GM15510 (cell line): ENCODE results near the gene ATG4A.

Experiments used
- POLR2A ChIP-seq: IDR thresholded peaks from 3 replicates; pipeline ENCODE4 v1.6.1; 2011; ENCODE audit warnings: borderline replicate concordance; ENCODE audit not compliant: insufficient read length; ENCODE audit errors: extremely low read depth

The ATG4A gene

DNA sequence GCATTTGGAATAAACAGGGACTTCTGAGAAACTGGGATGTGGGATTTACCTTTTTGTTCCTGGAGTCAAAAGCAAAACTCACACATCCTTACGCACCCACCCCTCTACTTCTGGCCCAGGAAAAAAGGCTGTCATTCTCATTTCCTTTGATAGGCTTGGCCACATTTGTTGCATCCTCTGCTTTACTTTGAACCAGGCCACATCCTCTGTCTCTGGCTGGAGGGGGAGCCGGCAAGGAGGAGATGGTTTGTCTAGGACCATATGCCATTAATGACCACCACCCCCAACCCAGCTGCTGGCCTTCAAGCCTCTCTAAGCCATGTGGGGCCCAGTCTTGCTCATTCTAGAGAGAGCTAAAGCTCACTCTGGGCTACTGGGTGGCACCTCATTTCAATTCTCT is 64.5 kb downstream of the ATG4A start:
- TF ChIP-seq POLR2A: no peak

DNA sequence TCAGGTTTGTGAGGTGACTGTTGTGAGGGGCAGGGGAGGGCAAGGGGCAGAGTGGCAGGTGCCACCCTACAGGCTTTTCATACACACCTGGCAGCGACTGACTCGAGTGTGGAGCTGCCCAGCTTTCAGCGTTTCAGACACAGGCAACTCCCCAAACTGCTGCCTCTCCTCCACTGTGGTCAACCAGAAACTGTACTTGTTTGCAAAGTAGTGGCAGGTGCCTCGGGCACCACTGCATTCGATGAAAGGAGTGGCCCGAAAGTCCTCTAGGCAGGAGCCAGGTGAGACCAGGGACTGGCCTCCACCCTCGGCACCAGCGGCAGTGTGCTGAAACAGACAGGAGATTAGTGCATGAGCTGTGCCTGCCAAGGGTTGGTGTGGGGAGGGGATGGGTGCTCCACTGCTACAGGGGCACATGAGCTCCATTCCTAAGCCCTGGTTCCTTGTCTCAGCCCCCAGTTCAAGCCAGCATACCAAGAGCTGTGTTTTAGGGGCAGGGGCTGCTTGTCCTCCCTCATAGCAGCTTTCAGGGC is 65.4 kb downstream of the ATG4A start:
- TF ChIP-seq POLR2A: no peak

DNA sequence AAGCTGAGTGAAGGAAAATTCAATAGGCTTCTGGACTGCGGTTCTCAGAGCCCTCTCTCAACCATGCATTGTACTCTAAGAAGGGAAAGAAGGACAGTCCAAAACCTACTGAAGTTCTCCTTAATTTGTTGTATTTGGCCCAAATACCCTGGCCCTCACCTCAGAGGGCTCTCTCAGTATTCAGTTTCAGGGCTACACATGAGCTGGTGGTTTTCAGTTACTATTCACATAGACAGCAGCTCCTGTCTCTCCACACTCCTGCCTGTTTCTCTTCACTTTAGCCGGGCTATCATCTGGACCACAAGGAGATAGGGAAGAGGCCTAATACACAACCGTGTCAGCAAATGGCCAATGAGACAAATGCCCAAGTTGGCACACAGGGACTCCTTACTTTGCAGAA is 66.0 kb downstream of the ATG4A start:
- TF ChIP-seq POLR2A: no peak

DNA sequence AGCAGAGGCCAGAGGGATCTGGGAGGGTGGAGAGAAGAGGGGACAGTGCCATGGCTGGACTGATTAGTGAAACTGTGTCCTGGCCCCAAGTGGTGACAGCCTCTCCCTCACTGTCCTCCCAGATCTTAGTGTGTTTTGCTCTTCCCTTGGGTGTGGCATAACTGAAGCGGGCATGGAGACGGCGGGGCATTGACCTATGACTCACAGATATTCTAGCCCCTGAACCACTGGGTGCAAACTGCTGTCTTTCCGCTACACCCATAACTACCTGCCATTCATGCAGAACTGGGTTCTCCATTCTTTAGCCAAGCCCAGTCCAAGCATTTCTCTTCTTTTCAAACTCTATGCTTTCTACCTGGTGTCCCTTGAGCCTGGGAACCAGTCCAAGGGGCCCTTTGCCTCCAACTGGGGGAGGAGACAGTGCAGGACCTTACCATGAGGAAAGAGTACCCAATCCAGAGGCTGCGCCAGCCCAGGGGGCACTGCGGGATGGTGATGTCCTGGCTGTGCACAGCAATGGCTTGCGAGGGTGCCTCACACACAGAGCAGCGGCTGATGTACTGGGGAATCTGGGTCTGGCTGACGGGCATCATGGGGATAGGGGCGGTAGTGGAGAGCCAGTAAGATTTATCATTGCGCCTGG is 67.6 kb downstream of the ATG4A start:
- no peak for TF ChIP-seq POLR2A

DNA sequence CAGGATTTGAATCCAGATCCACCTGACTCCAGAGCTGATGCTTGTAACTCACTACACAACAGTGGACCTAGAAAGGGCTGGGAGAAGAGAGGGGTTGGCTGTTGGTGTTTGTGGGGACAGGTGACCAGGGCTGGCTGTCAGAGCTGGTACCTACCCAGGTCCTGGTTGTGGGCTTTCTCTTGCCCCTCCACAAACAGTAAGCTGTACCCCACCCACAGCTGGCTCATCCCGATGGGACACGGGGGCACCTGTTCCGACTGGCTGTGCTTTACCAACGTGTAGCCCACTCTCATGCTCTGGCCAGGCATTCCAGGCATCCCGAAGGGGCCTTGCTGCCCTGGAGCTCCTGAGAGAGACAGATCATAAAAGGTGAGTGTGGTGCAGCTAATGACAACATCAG is 68.7 kb downstream of the ATG4A start:
- TF ChIP-seq POLR2A: no peak

DNA sequence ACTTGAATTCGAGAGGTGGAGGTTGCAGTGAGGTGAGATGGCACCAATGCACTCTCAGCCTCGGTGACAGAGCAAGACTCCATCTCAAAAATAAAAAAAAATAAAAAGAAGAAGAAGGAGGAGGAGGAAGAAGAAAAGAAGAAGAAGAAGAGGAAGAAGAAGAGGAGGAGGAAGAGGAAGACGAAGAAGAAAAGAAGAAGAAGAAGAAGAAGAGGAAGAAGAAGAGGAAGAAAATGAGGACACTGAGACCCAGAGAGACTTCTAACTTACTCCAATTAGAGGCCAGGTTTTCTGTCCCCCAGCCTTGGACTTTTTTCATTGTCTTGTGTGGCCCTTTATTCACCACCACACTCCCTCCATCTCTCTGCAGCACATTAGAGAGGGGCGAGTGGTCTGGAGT is 70.7 kb downstream of the ATG4A start:
- no peak for TF ChIP-seq POLR2A

DNA sequence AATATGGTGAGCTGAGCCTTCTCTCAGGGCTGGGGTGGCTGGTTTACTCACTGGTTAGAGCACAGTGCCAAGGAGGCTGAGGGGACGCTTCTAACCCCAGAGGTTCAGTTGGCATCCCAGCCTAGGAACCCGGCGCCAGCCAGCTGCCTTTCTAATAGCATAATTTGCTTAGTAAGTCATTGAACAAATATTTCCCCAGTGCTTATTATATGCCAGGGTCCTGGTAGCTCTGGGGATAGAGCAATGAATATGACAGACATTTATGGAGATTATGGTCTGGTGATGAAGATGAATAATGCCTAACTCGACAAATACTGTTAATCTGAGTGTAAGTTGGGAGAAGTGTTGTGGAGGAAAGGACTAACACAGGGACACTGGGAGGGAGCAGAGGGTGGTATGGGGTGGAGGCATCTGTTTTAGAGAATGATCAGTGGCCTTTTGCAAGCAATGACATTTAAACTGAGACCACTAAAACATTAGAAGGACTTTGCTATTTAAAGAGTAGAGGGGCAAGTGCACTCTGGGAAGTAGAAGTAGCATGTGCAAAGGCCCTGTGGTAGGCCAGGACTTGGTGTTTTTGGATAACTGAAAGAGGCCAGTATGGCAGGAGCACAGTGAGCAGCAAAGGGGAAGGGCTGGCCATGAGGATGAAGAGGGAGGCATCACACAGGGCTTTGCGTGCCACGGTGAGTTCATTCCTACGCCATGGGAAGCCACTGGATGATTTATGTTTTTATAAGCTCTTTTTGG is 71.9 kb downstream of the ATG4A start:
- TF ChIP-seq POLR2A: no peak

DNA sequence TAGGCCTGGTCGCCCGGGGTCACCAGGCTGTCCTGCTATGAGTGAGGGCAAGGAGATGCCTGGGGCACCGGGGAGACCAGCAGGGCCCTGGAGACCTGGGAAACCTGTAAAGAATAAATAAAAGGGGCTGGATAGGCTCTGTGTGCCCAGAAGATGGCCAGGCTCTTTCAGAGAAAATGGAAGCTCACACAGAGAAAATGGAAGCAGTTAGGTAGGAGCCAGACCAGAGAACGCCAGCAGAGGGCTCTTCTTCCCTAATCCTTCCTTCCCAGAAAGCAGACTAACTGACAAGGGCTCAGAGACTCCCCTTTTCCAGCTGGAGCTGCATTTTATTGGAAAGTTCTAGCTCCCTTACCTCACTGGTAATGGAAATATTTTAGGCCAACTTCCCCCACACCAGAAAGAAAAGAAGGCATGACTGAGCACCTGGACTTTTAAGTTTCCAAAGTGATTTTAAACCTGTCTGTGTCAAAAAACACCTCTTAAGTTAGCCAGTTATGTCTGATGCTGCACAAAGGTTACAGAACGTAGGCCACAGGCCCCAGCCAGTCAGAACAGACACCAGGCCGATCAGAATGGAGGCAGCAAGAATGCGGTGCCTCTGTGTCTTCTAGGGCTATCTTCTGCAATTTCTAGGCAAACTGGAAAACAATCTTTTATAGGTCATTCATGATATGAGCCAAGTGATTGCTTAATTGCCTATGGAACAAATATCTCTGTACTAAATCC is 74.0 kb downstream of the ATG4A start:
- TF ChIP-seq POLR2A: no peak

DNA sequence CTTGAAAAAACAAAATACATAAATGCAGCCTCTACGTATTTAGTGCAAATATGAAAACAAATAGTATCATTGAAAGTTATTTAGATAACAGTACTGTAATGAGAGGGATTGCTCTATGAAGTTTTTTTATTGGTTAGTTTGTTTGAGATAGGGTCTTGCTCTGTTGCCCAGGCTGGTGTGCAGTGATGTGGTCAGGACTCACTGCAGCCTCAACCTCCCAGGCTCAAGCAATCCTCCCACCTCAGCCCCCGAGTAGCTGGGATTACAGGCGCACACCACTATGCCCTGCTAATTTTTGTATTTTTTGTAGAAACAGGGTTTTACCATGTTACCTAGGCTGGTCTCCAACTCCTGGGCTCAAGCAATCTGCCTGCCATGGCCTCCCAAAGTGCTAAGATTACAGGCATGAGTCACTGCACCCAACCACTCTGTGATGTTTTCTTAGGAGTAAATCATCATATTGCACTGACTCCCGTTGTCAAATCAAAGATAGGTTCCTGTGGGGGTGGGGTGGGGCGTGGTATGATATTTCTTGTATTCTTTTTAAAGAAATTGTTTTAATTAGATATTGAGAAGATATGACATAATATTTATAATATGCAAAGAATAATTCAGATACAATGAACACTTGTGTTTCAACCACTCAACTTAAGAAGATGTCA is 75.8 kb downstream of the ATG4A start:
- no peak for TF ChIP-seq POLR2A

DNA sequence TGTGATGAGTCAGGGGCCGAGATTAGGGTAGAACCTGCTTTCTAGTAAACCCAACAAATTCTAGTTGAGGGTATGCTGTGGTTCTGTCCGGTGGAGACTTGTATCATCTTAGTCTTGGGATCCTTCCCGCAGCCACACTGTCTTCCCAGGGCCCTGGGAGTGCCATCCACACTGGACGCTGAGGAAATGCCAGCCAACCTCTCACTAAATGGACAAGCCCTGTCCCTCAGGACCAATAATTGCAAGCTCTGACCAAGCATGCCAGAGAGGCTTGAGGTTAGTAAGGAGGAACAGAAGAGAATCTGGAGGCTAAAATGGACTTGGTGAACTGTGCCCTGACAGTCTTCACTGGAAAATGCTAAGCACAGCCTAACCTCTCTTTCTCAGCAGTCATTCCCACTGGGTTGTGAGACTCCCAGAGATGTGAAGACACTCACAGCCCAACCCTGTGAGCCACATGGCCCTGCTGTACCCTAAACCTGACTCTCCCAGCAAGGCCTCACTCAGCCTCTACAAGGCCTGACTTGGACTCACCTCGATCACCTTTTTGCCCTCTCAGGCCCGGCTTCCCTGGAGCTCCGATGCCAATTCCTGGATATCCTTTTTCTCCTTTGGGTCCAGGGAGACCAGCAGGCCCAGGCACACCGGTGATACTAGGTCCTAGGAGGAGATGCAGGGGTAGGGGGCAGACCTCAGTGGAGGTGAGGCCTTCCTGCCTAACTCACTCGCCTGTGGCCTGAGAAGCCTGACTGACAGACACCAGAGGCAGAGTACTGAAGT is 77.6 kb downstream of the ATG4A start:
- no peak for TF ChIP-seq POLR2A

DNA sequence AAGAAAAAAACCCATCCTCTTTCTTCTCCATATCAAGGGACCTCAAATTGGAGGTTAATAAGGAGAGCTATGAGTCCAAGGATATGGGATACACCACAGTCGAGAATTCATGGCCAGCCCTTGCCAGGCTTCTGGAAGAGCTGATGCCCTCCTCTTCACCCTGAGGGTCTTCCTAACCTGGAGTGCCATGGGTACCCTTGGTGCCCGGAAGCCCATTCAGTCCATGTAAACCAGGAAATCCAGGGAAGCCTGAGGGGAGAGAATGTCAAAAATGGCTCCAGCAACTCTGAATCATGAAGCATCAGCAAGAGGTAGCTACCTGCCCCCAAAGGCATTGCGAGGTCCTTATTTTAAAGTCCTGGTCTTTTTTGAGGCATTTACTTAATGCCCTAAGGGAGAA is 78.2 kb downstream of the ATG4A start:
- TF ChIP-seq POLR2A: no peak

DNA sequence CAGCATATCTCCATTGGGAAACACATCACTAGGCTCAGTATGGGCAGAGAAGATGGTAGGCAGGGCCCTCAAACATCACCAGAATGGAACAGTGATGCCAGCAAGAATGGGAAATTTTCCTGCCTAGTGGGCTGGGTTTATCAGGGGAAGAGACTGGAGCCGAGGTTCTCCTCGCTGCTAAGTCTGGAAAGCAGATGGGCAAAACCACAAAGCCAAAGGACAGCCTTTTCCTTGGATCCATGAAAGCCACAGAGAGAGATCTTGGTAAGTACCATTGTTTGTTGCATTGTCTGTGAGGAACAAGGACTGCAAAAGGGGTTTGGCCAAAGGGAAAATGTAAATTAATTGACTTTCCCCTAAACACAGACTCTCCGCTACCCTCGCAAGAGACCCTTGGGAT is 80.1 kb downstream of the ATG4A start:
- no peak for TF ChIP-seq POLR2A

DNA sequence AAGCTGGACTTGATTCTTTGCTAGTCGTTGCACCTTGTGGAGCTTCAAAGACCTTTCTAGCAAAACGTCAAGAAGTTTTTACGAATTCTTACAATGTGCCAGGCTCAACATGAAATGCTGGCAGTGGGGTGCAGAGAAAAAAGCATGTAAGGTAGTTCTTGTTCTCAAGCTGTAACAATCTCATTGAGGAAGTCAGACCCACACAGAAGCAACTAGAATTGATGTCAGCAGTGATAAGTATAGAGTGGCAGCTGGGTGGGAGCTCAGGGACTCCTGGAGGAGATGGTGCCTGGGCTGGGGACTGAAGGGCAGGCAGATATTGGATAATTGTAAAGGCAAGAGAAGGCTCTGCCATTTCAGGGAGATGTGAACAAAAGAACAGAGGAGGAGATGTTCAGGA is 82.3 kb downstream of the ATG4A start:
- no peak for TF ChIP-seq POLR2A
